Measurements from ENCODE around the gene TCF3.

GRCh38 chr19:1577929-1578618 is 74.3 kb downstream of the TCF3 start:
- no peak for TF ChIP-seq TAF1 (conservative IDR thresholded peaks at IDR 0.05)
- TF ChIP-seq, protein P1, sequence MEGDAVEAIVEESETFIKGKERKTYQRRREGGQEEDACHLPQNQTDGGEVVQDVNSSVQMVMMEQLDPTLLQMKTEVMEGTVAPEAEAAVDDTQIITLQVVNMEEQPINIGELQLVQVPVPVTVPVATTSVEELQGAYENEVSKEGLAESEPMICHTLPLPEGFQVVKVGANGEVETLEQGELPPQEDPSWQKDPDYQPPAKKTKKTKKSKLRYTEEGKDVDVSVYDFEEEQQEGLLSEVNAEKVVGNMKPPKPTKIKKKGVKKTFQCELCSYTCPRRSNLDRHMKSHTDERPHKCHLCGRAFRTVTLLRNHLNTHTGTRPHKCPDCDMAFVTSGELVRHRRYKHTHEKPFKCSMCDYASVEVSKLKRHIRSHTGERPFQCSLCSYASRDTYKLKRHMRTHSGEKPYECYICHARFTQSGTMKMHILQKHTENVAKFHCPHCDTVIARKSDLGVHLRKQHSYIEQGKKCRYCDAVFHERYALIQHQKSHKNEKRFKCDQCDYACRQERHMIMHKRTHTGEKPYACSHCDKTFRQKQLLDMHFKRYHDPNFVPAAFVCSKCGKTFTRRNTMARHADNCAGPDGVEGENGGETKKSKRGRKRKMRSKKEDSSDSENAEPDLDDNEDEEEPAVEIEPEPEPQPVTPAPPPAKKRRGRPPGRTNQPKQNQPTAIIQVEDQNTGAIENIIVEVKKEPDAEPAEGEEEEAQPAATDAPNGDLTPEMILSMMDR (IDR thresholded peaks at IDR 0.05; ENCODE audit: low read depth, low read length, missing input control): no peak
- TF ChIP-seq, protein P2, sequence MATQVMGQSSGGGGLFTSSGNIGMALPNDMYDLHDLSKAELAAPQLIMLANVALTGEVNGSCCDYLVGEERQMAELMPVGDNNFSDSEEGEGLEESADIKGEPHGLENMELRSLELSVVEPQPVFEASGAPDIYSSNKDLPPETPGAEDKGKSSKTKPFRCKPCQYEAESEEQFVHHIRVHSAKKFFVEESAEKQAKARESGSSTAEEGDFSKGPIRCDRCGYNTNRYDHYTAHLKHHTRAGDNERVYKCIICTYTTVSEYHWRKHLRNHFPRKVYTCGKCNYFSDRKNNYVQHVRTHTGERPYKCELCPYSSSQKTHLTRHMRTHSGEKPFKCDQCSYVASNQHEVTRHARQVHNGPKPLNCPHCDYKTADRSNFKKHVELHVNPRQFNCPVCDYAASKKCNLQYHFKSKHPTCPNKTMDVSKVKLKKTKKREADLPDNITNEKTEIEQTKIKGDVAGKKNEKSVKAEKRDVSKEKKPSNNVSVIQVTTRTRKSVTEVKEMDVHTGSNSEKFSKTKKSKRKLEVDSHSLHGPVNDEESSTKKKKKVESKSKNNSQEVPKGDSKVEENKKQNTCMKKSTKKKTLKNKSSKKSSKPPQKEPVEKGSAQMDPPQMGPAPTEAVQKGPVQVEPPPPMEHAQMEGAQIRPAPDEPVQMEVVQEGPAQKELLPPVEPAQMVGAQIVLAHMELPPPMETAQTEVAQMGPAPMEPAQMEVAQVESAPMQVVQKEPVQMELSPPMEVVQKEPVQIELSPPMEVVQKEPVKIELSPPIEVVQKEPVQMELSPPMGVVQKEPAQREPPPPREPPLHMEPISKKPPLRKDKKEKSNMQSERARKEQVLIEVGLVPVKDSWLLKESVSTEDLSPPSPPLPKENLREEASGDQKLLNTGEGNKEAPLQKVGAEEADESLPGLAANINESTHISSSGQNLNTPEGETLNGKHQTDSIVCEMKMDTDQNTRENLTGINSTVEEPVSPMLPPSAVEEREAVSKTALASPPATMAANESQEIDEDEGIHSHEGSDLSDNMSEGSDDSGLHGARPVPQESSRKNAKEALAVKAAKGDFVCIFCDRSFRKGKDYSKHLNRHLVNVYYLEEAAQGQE (IDR thresholded peaks at IDR 0.05): no peak
- TF ChIP-seq, protein P3, sequence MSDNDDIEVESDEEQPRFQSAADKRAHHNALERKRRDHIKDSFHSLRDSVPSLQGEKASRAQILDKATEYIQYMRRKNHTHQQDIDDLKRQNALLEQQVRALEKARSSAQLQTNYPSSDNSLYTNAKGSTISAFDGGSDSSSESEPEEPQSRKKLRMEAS (IDR thresholded peaks at IDR 0.05): no peak
